Esophagus muscularis mucosa (tissue), 4 donors: ENCODE results near the gene GCFC2.

Experiments
- EP300 ChIP-seq: sonication (generic); formaldehyde crosslinking; IDR thresholded peaks from one replicate; pipeline ENCODE4 v1.6.1; 2017; ENCODE audit warnings: antibody characterized with exemption
- POLR2A ChIP-seq: fragments of 450-650 bp; IDR thresholded peaks from one replicate; pipeline ENCODE4 v1.6.1; 2017; ENCODE audit warnings: antibody characterized with exemption, moderate library complexity, mild to moderate bottlenecking, low read depth
- POLR2AphosphoS5 ChIP-seq, 2 donors: sonication (generic); formaldehyde crosslinking; IDR thresholded peaks; one replicate each; pipeline ENCODE4 v1.6.1; 2017; ENCODE audit warnings: antibody characterized with exemption in 2 of 2
- TF ChIP-seq, protein P1 (sequence below), 3 experiments: fragments of 200-600 bp in 2 of 3; fragments of 450-650 bp in 1 of 3; sonication (generic) in 2 of 3; IDR thresholded peaks; one replicate each; pipeline ENCODE4 v1.5.1; 2017 to 2019; ENCODE audit warnings: antibody characterized with exemption in 3 of 3, mild to moderate bottlenecking in 2 of 3, moderate library complexity in 1 of 3

DNA sequence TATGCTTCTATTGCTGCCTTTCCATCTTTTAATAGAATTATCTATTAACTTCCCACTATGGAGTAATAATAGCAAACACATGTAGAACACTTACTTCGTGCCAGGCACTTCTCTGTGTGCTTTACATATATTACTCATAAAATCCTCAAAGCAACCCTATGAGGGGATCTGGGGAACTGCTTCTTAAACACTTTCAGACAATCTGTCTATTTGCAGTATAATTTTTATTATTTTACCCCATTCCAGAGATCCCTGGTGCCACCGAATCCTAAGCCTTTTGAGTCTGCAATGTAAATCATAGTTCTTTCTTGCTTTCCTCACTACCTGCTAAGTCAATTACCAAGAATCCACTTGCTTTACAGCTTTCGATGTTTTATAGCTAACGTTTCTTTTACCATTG lies 25.6 kb upstream of the GCFC2 start:
- TF ChIP-seq, protein P1, sequence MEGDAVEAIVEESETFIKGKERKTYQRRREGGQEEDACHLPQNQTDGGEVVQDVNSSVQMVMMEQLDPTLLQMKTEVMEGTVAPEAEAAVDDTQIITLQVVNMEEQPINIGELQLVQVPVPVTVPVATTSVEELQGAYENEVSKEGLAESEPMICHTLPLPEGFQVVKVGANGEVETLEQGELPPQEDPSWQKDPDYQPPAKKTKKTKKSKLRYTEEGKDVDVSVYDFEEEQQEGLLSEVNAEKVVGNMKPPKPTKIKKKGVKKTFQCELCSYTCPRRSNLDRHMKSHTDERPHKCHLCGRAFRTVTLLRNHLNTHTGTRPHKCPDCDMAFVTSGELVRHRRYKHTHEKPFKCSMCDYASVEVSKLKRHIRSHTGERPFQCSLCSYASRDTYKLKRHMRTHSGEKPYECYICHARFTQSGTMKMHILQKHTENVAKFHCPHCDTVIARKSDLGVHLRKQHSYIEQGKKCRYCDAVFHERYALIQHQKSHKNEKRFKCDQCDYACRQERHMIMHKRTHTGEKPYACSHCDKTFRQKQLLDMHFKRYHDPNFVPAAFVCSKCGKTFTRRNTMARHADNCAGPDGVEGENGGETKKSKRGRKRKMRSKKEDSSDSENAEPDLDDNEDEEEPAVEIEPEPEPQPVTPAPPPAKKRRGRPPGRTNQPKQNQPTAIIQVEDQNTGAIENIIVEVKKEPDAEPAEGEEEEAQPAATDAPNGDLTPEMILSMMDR (IDR thresholded peaks at IDR 0.05) = no peak
- TF ChIP-seq POLR2A = no peak
- no peak for TF ChIP-seq POLR2AphosphoS5 (IDR thresholded peaks at IDR 0.05)
- TF ChIP-seq EP300 = no peak
